SK-N-MC (cell line): Measurements from ENCODE around the gene AGPAT2.
A peak's percentile ranks its signal among the peaks of the same experiment; 100 is the strongest.

Source experiments
- DNase-seq: peaks from one replicate; pipeline ENCODE4 v3.0.0-alpha.2; 2011; ENCODE audit warnings: low read depth, low spot score
- H3K27ac ChIP-seq: fragments of 200-600 bp; sonication (generic); 2 replicates; pipeline ENCODE4 v1.5.1; 2016; ENCODE audit warnings: mixed run types
- H3K36me3 ChIP-seq: fragments of 200-600 bp; sonication (generic); 2 replicates; pipeline ENCODE4 v1.6.1; 2017; ENCODE audit warnings: antibody characterized with exemption, low read length, mixed read lengths; ENCODE audit not compliant: insufficient read depth
- H3K4me3 ChIP-seq: fragments of 200-600 bp; sonication (generic); 2 replicates; pipeline ENCODE4 v1.5.1; 2016
- H3K9ac ChIP-seq: fragments of 200-600 bp; sonication (generic); 2 replicates; pipeline ENCODE4 v1.8.0; 2017; ENCODE audit warnings: mixed run types, mixed read lengths; ENCODE audit not compliant: insufficient read length
- H3K9me3 ChIP-seq: fragments of 200-600 bp; sonication (generic); 2 replicates; pipeline ENCODE4 v1.6.1; 2017; ENCODE audit warnings: low read depth, mild to moderate bottlenecking, antibody characterized with exemption, low read length, moderate library complexity, mixed read lengths
- EZH2 ChIP-seq: fragments of 200-600 bp; sonication (generic); IDR thresholded peaks from one replicate; pipeline ENCODE4 v1.6.1; 2017; ENCODE audit warnings: antibody characterized with exemption
- FOXP2 ChIP-seq: optimal IDR thresholded peaks from 2 replicates; pipeline ENCODE3; 2011; ENCODE audit warnings: mild to moderate bottlenecking, moderate library complexity; ENCODE audit not compliant: insufficient read depth; ENCODE audit errors: extremely low read length, control extremely low read depth
- POLR2AphosphoS5 ChIP-seq: IDR thresholded peaks from 2 replicates; pipeline ENCODE4 v1.6.1; 2012; ENCODE audit warnings: mild to moderate bottlenecking, low read depth, low read length, borderline replicate concordance

AGPAT2 gene

GRCh38 chr9:136728548-136729123 lies 41.4 kb upstream of the AGPAT2 start:
- peak overlapping the region; percentile 82 for H3K4me3 ChIP-seq
- TF ChIP-seq FOXP2 = no peak
- peak overlapping the region; percentile 98 for H3K9ac ChIP-seq
- no peak for DNase-seq
- no peaks in the 10 kb centered on the region for H3K9me3 ChIP-seq
- H3K27ac ChIP-seq = peak overlapping the region; percentile 74
- H3K36me3 ChIP-seq = peaks cover 34% of the 10 kb centered on the region

GRCh38 chr9:136728080-136728547 lies 40.9 kb upstream of the AGPAT2 start:
- Histone ChIP-seq H3K27ac (peak overlapping the region; percentile 74), H3K36me3 (peaks cover 39% of the 10 kb centered on the region), H3K4me3 (peak overlapping the region; percentile 82), H3K9me3 (no peaks in the 10 kb centered on the region), H3K9ac (peak overlapping the region; percentile 98)
- no peak for DNase-seq
- TF ChIP-seq EZH2 (no peak), POLR2AphosphoS5 (peak; percentile 98), FOXP2 (no peak)

GRCh38 chr9:136726631-136727191 lies 39.5 kb upstream of the AGPAT2 start:
- DNase-seq = no peak
- peak overlapping the region; percentile 98 for H3K9ac ChIP-seq
- H3K4me3 ChIP-seq = peak overlapping the region; percentile 82
- TF ChIP-seq EZH2 = no peak
- no peak for TF ChIP-seq POLR2AphosphoS5
- TF ChIP-seq FOXP2 = no peak
- H3K36me3 ChIP-seq = peaks cover 40% of the 10 kb centered on the region
- no peaks in the 10 kb centered on the region for H3K9me3 ChIP-seq
- peak overlapping the region; percentile 25 for H3K27ac ChIP-seq

- Histone ChIP-seq H3K36me3 (peaks cover 40% of the 10 kb centered on the region), H3K9ac (peak overlapping the region; percentile 98)
These were observed 38.9 kb upstream of the AGPAT2 start for GRCh38 chr9:136726118-136726517.

GRCh38 chr9:136725612-136726011 lies 38.4 kb upstream of the AGPAT2 start:
- peaks cover 40% of the 10 kb centered on the region for H3K36me3 ChIP-seq
- H3K4me3 ChIP-seq = peak overlapping the region; percentile 82
- TF ChIP-seq EZH2 (no peak), POLR2AphosphoS5 (no peak), FOXP2 (no peak)
- H3K27ac ChIP-seq = peak overlapping the region; percentile 25; the same call in 1 of the 2 replicates
- no peaks in the 10 kb centered on the region for H3K9me3 ChIP-seq
- DNase-seq = no peak
- peak overlapping the region; percentile 98 for H3K9ac ChIP-seq

More at GRCh38 chr9:136726118-136726517, 38.9 kb upstream of the AGPAT2 start:
- Histone ChIP-seq H3K27ac (peak overlapping the region; percentile 25), H3K9me3 (no peaks in the 10 kb centered on the region), H3K4me3 (peak overlapping the region; percentile 82)
- TF ChIP-seq FOXP2 (no peak), EZH2 (no peak), POLR2AphosphoS5 (no peak)
- DNase-seq = no peak

- H3K4me3 ChIP-seq = no peak overlapping the region
- no peaks in the 10 kb centered on the region for H3K9me3 ChIP-seq
- no peak for TF ChIP-seq FOXP2
- no peak for TF ChIP-seq EZH2
- TF ChIP-seq POLR2AphosphoS5 = no peak
- peaks cover 40% of the 10 kb centered on the region for H3K36me3 ChIP-seq
- peak overlapping the region; percentile 67 for H3K27ac ChIP-seq
- no peak for DNase-seq
- no peak overlapping the region for H3K9ac ChIP-seq
These were observed 37.5 kb upstream of the AGPAT2 start for GRCh38 chr9:136724772-136725171.

- Histone ChIP-seq H3K27ac (peak overlapping the region; percentile 67), H3K36me3 (peaks cover 40% of the 10 kb centered on the region)
- TF ChIP-seq EZH2 (no peak), FOXP2 (no peak), POLR2AphosphoS5 (no peak)
These were observed 36.7 kb upstream of the AGPAT2 start for GRCh38 chr9:136723989-136724388.

GRCh38 chr9:136723362-136723976 lies 36.2 kb upstream of the AGPAT2 start:
- peaks cover 40% of the 10 kb centered on the region for H3K36me3 ChIP-seq
- no peak for DNase-seq
- TF ChIP-seq POLR2AphosphoS5 (no peak; the same call in 1 of the 2 replicates), FOXP2 (no peak)
- no peaks in the 10 kb centered on the region for H3K9me3 ChIP-seq
- peak overlapping the region; percentile 67; the same call in 1 of the 2 replicates for H3K27ac ChIP-seq
- no peak overlapping the region for H3K4me3 ChIP-seq
- H3K9ac ChIP-seq = no peak overlapping the region

More at GRCh38 chr9:136723989-136724388, 36.7 kb upstream of the AGPAT2 start:
- no peak for DNase-seq
- no peak overlapping the region for H3K4me3 ChIP-seq
- no peaks in the 10 kb centered on the region for H3K9me3 ChIP-seq
- H3K9ac ChIP-seq = no peak overlapping the region

GRCh38 chr9:136722969-136723356 lies 35.7 kb upstream of the AGPAT2 start:
- Histone ChIP-seq H3K9ac (no peak overlapping the region), H3K4me3 (no peak overlapping the region), H3K27ac (no peak overlapping the region), H3K36me3 (peaks cover 40% of the 10 kb centered on the region), H3K9me3 (no peaks in the 10 kb centered on the region)
- no peak for DNase-seq
- TF ChIP-seq EZH2 = no peak
- 0 out of 2 replicates have a peak, but pooled peaks have one; percentile 14 for TF ChIP-seq POLR2AphosphoS5
